ENCODE data around the gene SCAPER. TPM values are rescaled to one million over a fixed set of nuclear protein-coding genes. Genes with fewer than 3 reads are reported as not detected.
"Not testable (repeated sequence)": the region's sequence is repeated elsewhere in the genome, so short reads cannot be mapped to it uniquely, and the experiment has no call there.

Gene SCAPER
- total RNA-seq, 1 donor from 2014 or later = 45.9 TPM

GRCh38 chr15:76572983-76573314, 332.2 kb downstream of the SCAPER start:
- no peak for DNase-seq (ENCODE audit: low spot score)

- no peak for DNase-seq (ENCODE audit: low spot score)
These were observed 338.9 kb downstream of the SCAPER start for GRCh38 chr15:76566276-76566675.

GRCh38 chr15:76565366-76565765, 339.8 kb downstream of the SCAPER start:
- no peak for DNase-seq (ENCODE audit: low spot score)

- DNase-seq (ENCODE audit: low spot score) = no peak
These were observed 349.9 kb downstream of the SCAPER start for GRCh38 chr15:76555247-76555646.

- DNase-seq (ENCODE audit: low spot score) = no peak
These were observed 351.6 kb downstream of the SCAPER start for GRCh38 chr15:76553564-76553963.

GRCh38 chr15:76553102-76553501, 352.0 kb downstream of the SCAPER start:
- no peak for DNase-seq (ENCODE audit: low spot score)

GRCh38 chr15:76546805-76547204, 358.3 kb downstream of the SCAPER start:
- DNase-seq (ENCODE audit: low spot score) = no peak

GRCh38 chr15:76533995-76534394, 371.1 kb downstream of the SCAPER start:
- no peak for DNase-seq (ENCODE audit: low spot score)

- no peak for DNase-seq (ENCODE audit: low spot score)
These were observed 371.9 kb downstream of the SCAPER start for GRCh38 chr15:76533060-76533820.

GRCh38 chr15:76529911-76530310, 375.2 kb downstream of the SCAPER start:
- DNase-seq (ENCODE audit: low spot score) = no peak

- no peak for DNase-seq (ENCODE audit: low spot score)
These were observed 379.0 kb downstream of the SCAPER start for GRCh38 chr15:76526111-76526510.

- no peak for DNase-seq (ENCODE audit: low spot score)
These were observed 387.2 kb downstream of the SCAPER start for GRCh38 chr15:76517910-76518309.

- DNase-seq (ENCODE audit: low spot score) = no peak
These were observed 390.9 kb downstream of the SCAPER start for GRCh38 chr15:76514282-76514681.

GRCh38 chr15:76512971-76513370, 392.2 kb downstream of the SCAPER start:
- DNase-seq (ENCODE audit: low spot score) = no peak

GRCh38 chr15:76510663-76511062, 394.5 kb downstream of the SCAPER start:
- not testable (repeated sequence) for DNase-seq (ENCODE audit: low spot score)

GRCh38 chr15:76503804-76504203, 401.3 kb downstream of the SCAPER start:
- DNase-seq (ENCODE audit: low spot score) = no peak

- DNase-seq (ENCODE audit: low spot score) = no peak
These were observed 402.0 kb downstream of the SCAPER start for GRCh38 chr15:76503121-76503520.

GRCh38 chr15:76502678-76503077, 402.5 kb downstream of the SCAPER start:
- no peak for DNase-seq (ENCODE audit: low spot score)

GRCh38 chr15:76502185-76502584, 403.0 kb downstream of the SCAPER start:
- not testable (repeated sequence) for DNase-seq (ENCODE audit: low spot score)

GRCh38 chr15:76501726-76502125, 403.4 kb downstream of the SCAPER start:
- no peak for DNase-seq (ENCODE audit: low spot score)

- no peak for DNase-seq (ENCODE audit: low spot score)
These were observed 404.1 kb downstream of the SCAPER start for GRCh38 chr15:76501011-76501410.

GRCh38 chr15:76495487-76495886, 409.7 kb downstream of the SCAPER start:
- DNase-seq (ENCODE audit: low spot score) = no peak

GRCh38 chr15:76492538-76492937, 412.6 kb downstream of the SCAPER start:
- no peak for DNase-seq (ENCODE audit: low spot score)

GRCh38 chr15:76483752-76484151, 421.4 kb downstream of the SCAPER start:
- no peak for DNase-seq (ENCODE audit: low spot score)
